DOHH2 (cell line): Measurements from ENCODE around the gene BCL11B.

Experiments used
- H3F3A ChIP-seq: fragments of 200-600 bp; sonication (generic), shearing (Covaris generic); 2 replicates; pipeline ENCODE4 v1.6.0; 2016; ENCODE audit warnings: antibody characterized with exemption, mild to moderate bottlenecking; ENCODE audit not compliant: control insufficient read depth, insufficient read depth
- H3K27ac ChIP-seq: fragments of 200-600 bp; sonication (generic); 2 replicates; pipeline ENCODE4 v1.5.1; 2014; ENCODE audit warnings: low read depth, mild to moderate bottlenecking, low read length, moderate library complexity
- H3K27me3 ChIP-seq: fragments of 200-600 bp; sonication (generic); 2 replicates; pipeline ENCODE4 v1.6.1; 2014; ENCODE audit warnings: mild to moderate bottlenecking, low read length, mixed read lengths; ENCODE audit not compliant: control insufficient read depth
- H3K36me3 ChIP-seq: fragments of 200-600 bp; sonication (generic); 2 replicates; pipeline ENCODE4 v1.6.1; 2014; ENCODE audit warnings: mild to moderate bottlenecking, low read length, moderate library complexity, mixed read lengths; ENCODE audit not compliant: control insufficient read depth
- H3K4me1 ChIP-seq: fragments of 200-600 bp; sonication (generic); 2 replicates; pipeline ENCODE4 v1.6.1; 2014; ENCODE audit warnings: mild to moderate bottlenecking, low read length, mixed read lengths; ENCODE audit not compliant: control insufficient read depth
- H3K4me2 ChIP-seq: fragments of 200-600 bp; sonication (generic); 2 replicates; pipeline ENCODE4 v1.6.0; 2014; ENCODE audit warnings: mild to moderate bottlenecking, low read length, moderate library complexity
- H3K4me3 ChIP-seq: fragments of 200-600 bp; sonication (generic); 2 replicates; pipeline ENCODE4 v1.5.1; 2014; ENCODE audit warnings: mild to moderate bottlenecking, low read length, mixed read lengths
- H3K79me2 ChIP-seq: fragments of 200-600 bp; sonication (generic); 2 replicates; pipeline ENCODE4 v1.6.1; 2014; ENCODE audit warnings: mild to moderate bottlenecking, low read length, mixed read lengths; ENCODE audit not compliant: control insufficient read depth
- H3K9me2 ChIP-seq: fragments of 200-600 bp; sonication (generic); replicated peaks from 2 replicates; pipeline ENCODE4 v1.6.1; 2014; ENCODE audit warnings: mild to moderate bottlenecking, low read length, mixed read lengths; ENCODE audit not compliant: control insufficient read depth
- H3K9me3 ChIP-seq: fragments of 200-600 bp; sonication (generic); 2 replicates; pipeline ENCODE4 v1.6.1; 2014; ENCODE audit warnings: antibody characterized with exemption, low read length, mixed read lengths; ENCODE audit not compliant: control insufficient read depth, insufficient read depth
- H4K20me1 ChIP-seq: fragments of 200-600 bp; sonication (generic); 2 replicates; pipeline ENCODE4 v1.6.0; 2014; ENCODE audit warnings: low read depth, mild to moderate bottlenecking, antibody characterized with exemption, low read length, moderate library complexity; ENCODE audit not compliant: control insufficient read depth, insufficient read depth
- EZH2phosphoT487 ChIP-seq: fragments of 200-600 bp; sonication (generic); IDR thresholded peaks from 2 replicates; pipeline ENCODE4 v1.6.1; 2017; ENCODE audit warnings: borderline replicate concordance, mild to moderate bottlenecking, antibody characterized with exemption, low read length, moderate library complexity, mixed read lengths
- TF ChIP-seq, protein P1 (sequence below): fragments of 200-600 bp; sonication (generic); IDR thresholded peaks from one replicate; pipeline ENCODE4 v1.5.1; 2014; ENCODE audit warnings: antibody characterized with exemption, mild to moderate bottlenecking, low read depth, low read length; ENCODE audit not compliant: poor library complexity, severe bottlenecking

Gene BCL11B

DNA sequence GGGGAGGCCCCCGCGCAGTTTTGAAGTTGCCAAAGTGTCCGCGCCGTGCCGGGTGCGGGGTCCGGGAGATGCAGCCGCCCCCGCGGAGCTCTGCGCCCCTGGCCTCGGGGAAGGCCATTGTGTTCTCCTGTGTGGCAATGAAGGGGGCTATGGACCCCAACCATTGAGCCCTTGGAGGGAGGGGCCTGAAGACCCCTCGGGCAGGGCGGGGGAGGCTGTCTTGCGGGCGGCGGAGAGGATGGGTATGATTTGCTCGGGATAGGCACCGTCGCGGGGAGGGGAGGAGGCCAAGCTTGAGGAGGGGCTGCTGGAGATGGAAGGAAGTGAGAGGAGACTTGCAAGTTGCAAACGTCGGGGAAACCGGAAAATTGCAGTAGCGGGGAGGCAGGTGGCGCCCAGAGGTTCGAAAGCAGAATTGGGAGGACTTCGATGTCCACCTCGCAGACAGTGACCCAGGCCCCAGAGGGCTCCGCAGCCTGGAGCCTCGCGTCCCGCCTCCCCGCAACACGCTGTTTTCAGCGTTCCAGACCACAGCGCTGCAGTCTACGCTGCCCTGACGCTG lies 25.4 kb downstream of the BCL11B start:
- Histone ChIP-seq H3K36me3 (no peaks in the 10 kb centered on the region), H3K4me2 (no peak overlapping the region), H3K9me3 (no peaks in the 10 kb centered on the region), H4K20me1 (no peaks in the 10 kb centered on the region), H3K4me1 (no peaks in the 10 kb centered on the region), H3K9me2 (no peaks in the 10 kb centered on the region), H3K27me3 (no peaks in the 10 kb centered on the region), H3F3A (no peaks in the 10 kb centered on the region), H3K27ac (no peak overlapping the region), H3K4me3 (no peak overlapping the region), H3K79me2 (no peaks in the 10 kb centered on the region)
- no peak for TF ChIP-seq EZH2phosphoT487
- TF ChIP-seq, protein P1, sequence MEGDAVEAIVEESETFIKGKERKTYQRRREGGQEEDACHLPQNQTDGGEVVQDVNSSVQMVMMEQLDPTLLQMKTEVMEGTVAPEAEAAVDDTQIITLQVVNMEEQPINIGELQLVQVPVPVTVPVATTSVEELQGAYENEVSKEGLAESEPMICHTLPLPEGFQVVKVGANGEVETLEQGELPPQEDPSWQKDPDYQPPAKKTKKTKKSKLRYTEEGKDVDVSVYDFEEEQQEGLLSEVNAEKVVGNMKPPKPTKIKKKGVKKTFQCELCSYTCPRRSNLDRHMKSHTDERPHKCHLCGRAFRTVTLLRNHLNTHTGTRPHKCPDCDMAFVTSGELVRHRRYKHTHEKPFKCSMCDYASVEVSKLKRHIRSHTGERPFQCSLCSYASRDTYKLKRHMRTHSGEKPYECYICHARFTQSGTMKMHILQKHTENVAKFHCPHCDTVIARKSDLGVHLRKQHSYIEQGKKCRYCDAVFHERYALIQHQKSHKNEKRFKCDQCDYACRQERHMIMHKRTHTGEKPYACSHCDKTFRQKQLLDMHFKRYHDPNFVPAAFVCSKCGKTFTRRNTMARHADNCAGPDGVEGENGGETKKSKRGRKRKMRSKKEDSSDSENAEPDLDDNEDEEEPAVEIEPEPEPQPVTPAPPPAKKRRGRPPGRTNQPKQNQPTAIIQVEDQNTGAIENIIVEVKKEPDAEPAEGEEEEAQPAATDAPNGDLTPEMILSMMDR = no peak

DNA sequence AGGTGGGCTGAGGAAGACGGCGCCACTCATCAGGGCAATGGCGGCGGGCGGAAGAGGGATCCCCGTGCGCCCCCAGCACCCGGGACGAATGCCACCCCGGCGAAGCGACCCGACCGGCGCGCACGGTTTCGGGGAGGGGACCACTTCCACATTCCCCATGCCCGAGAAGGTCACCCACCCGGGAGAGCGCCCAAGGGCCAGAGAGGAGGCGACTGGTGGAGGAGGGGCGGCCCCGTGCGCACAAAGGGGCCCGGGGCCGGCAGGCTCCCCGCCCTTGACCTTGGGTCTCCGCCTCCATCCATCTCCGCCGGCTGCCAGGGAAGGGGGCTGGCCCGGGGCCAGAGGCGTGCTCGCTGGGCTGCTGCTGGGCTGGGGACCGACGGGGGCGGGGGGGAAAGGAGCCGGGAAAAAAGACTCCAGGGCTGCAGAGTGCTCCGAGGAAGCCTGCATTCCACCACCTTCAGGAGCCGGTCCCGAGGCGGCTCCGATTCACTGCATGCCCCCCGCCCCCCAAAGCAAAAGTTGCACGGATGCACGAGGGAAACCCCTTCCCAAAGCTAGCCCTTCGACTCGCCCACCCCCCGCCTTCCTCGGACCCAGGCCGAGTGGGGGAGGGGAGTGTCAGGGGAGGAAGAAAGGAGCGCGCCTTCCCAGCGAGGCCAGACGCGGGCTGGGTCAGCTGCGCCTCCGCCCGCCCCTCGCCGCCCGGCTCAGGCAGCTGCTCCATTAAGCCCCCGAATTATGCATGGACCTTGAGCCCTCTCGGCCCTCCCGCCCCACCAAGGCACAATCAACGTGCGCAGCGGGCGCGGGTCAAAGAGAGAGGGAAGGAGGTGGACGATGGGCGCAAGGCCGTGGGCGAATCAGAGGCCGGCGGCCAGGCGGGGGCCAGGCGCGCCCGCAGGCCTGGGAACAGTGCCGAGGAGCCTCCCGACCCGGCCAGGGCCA lies 26.2 kb downstream of the BCL11B start:
- Histone ChIP-seq H3K9me3 (no peaks in the 10 kb centered on the region), H3K4me2 (no peak overlapping the region), H3K27me3 (no peaks in the 10 kb centered on the region), H3K79me2 (no peaks in the 10 kb centered on the region), H3K27ac (no peak overlapping the region), H3K4me1 (no peaks in the 10 kb centered on the region), H3K4me3 (no peak overlapping the region), H3F3A (no peaks in the 10 kb centered on the region), H4K20me1 (no peaks in the 10 kb centered on the region), H3K9me2 (no peaks in the 10 kb centered on the region), H3K36me3 (no peaks in the 10 kb centered on the region)
- no peak for TF ChIP-seq EZH2phosphoT487
- TF ChIP-seq, protein P1 = no peak

DNA sequence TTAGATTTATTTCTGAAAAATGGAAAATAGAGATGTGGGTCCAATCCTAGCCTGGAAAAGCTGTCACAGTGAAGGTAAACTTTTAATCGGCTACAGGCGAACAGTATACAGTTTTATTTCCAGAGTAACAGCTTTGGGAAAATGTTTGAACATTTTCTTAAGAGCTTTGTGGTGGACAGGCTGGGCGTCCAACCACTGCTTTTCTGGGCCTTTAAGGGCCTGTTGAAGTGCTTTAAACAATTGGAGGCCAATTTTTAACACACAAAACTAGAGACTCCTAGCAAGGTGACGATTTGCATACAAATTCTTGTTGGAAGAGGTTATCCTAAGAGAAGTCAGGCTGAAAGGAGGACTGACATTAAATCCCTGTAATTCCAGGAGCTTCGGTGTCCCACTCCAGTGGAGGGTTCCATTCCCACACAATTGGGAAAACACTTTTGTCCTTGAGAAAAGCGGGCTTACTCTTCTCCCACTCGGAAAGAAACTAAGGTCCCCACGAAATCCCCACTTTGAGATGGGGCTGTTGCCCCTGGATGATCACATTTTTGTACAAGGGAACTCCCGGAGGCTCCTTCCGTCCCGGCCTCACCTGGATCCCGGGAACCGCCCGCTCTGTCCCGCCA lies 26.9 kb downstream of the BCL11B start:
- H3K27me3 ChIP-seq = no peaks in the 10 kb centered on the region
- H3K4me3 ChIP-seq = no peak overlapping the region
- H3K4me2 ChIP-seq = no peak overlapping the region

More for the DNA sequence above, 26.9 kb downstream of the BCL11B start:
- no peak for TF ChIP-seq EZH2phosphoT487
- TF ChIP-seq, protein P1 = no peak
- no peaks in the 10 kb centered on the region for H3K4me1 ChIP-seq
- no peaks in the 10 kb centered on the region for H4K20me1 ChIP-seq
- H3K9me3 ChIP-seq = no peaks in the 10 kb centered on the region
- H3K36me3 ChIP-seq = no peaks in the 10 kb centered on the region
- H3K9me2 ChIP-seq = no peaks in the 10 kb centered on the region
- H3K27ac ChIP-seq = no peak overlapping the region
- H3K79me2 ChIP-seq = no peaks in the 10 kb centered on the region
- H3F3A ChIP-seq = no peaks in the 10 kb centered on the region
